Natural killer cell treated with Interleukin-12 subunit alpha and Interleukin-12 subunit beta and Interleukin-15 and Interleukin-18, amount 100 ng/mL, for 72 hours (primary cell): Measurements from ENCODE around the gene SAYSD1. TPM values are rescaled to one million over a fixed set of nuclear protein-coding genes. Genes with fewer than 3 reads are reported as not detected.
A peak's percentile ranks its signal among the peaks of the same experiment; 100 is the strongest.

Source experiments
- ATAC-seq, 2 donors: fragments of 150-1000 bp; cut with Tn5 transposase in 1 of 2; sonication (Bioruptor Pico), chemical (Tn5 transposase) in 1 of 2; 2 replicates each; pipeline ENCODE4 v1.10.0; 2021
- DNase-seq: peaks from one replicate; pipeline ENCODE4 v3.0.0; 2022; ENCODE audit warnings: low spot score
- H3K27ac Mint-ChIP-seq, 2 donors: 1 replicate in 1 of 2; 2 replicates in 1 of 2; pipeline ENCODE4 v1.8.0; 2022; ENCODE audit warnings: mixed read lengths in 2 of 2, mild to moderate bottlenecking in 1 of 2, moderate library complexity in 1 of 2
- H3K27me3 Mint-ChIP-seq, 2 donors: 1 replicate in 1 of 2; 2 replicates in 1 of 2; pipeline ENCODE4 v1.8.0; 2022; ENCODE audit warnings: mixed read lengths in 2 of 2
- H3K36me3 Mint-ChIP-seq: one replicate; pipeline ENCODE4 v1.8.0; 2022; ENCODE audit warnings: mixed read lengths
- H3K4me1 Mint-ChIP-seq, 2 donors: 1 replicate in 1 of 2; 2 replicates in 1 of 2; pipeline ENCODE4 v1.8.0; 2022; ENCODE audit warnings: low read depth in 2 of 2, mixed read lengths in 2 of 2, mild to moderate bottlenecking in 1 of 2
- H3K4me3 Mint-ChIP-seq: one replicate; pipeline ENCODE4 v1.8.0; 2022; ENCODE audit warnings: mixed read lengths
- H3K9me3 Mint-ChIP-seq: 2 replicates; pipeline ENCODE4 v1.8.0; 2022; ENCODE audit warnings: mixed read lengths
- total RNA-seq, 2 donors: library from RNA; stranded (reverse); gene quantifications; one replicate each; pipeline ENCODE4 v1.2.3, GENCODE V29; 2022

Gene SAYSD1
- total RNA-seq, 2 donors from 2014 or later, result 3.5 to 5.2 TPM

GRCh38 chr6:39102071-39102820 lies 12.7 kb downstream of the SAYSD1 start:
- Mint-ChIP-seq H3K9me3 (no peaks in the 10 kb centered on the region), H3K4me1 (peaks cover 9 to 13% of the 10 kb centered on the region in 2 donors), H3K27ac (no peak overlapping the region), H3K36me3 (no peaks in the 10 kb centered on the region), H3K4me3 (no peak overlapping the region), H3K27me3 (no peaks in the 10 kb centered on the region)
- DNase-seq (no peak), ATAC-seq (peak; percentile 46 to 73)

- no peak overlapping the region for H3K4me3 Mint-ChIP-seq
- peak in 1 of 2 donors; percentile 31 for ATAC-seq
- DNase-seq, result no peak
Measured at GRCh38 chr6:39100358-39100757, 14.6 kb downstream of the SAYSD1 start.

GRCh38 chr6:39095578-39095977 lies 19.4 kb downstream of the SAYSD1 start:
- no peak for DNase-seq
- no peak overlapping the region for H3K27ac Mint-ChIP-seq
- H3K27me3 Mint-ChIP-seq, result peaks cover 20 to 24% of the 10 kb centered on the region in 2 donors
- H3K4me1 Mint-ChIP-seq, result peaks cover 4% of the 10 kb centered on the region in 2 donors
- no peak overlapping the region for H3K4me3 Mint-ChIP-seq
- no peaks in the 10 kb centered on the region for H3K9me3 Mint-ChIP-seq
- ATAC-seq, result no peak
- no peaks in the 10 kb centered on the region for H3K36me3 Mint-ChIP-seq

More at GRCh38 chr6:39100358-39100757, 14.6 kb downstream of the SAYSD1 start:
- Mint-ChIP-seq H3K36me3 (no peaks in the 10 kb centered on the region), H3K9me3 (no peaks in the 10 kb centered on the region), H3K4me1 (peaks cover 5 to 7% of the 10 kb centered on the region in 2 donors), H3K27ac (no peak overlapping the region), H3K27me3 (no peaks in the 10 kb centered on the region)

- DNase-seq (no peak), ATAC-seq (no peak)
- H3K4me3 Mint-ChIP-seq, result no peak overlapping the region
- no peaks in the 10 kb centered on the region for H3K36me3 Mint-ChIP-seq
- peaks cover 30 to 32% of the 10 kb centered on the region in 2 donors for H3K27me3 Mint-ChIP-seq
- no peaks in the 10 kb centered on the region for H3K9me3 Mint-ChIP-seq
- H3K27ac Mint-ChIP-seq, result no peak overlapping the region
- peaks cover 0 to 3% of the 10 kb centered on the region in 2 donors for H3K4me1 Mint-ChIP-seq
Measured at GRCh38 chr6:39093149-39093708, 21.8 kb downstream of the SAYSD1 start.

- ATAC-seq, result no peak
- Mint-ChIP-seq H3K4me1 (peaks cover 0 to 3% of the 10 kb centered on the region in 2 donors), H3K36me3 (no peaks in the 10 kb centered on the region), H3K4me3 (no peak overlapping the region), H3K27ac (no peak overlapping the region), H3K9me3 (no peaks in the 10 kb centered on the region), H3K27me3 (peaks cover 32% of the 10 kb centered on the region in 2 donors)
- DNase-seq, result no peak
Measured at GRCh38 chr6:39092124-39092523, 22.9 kb downstream of the SAYSD1 start.

GRCh38 chr6:39091220-39091619 lies 23.8 kb downstream of the SAYSD1 start:
- DNase-seq (no peak), ATAC-seq (no peak)
- H3K36me3 Mint-ChIP-seq, result no peaks in the 10 kb centered on the region
- no peak overlapping the region for H3K27ac Mint-ChIP-seq
- H3K9me3 Mint-ChIP-seq, result no peaks in the 10 kb centered on the region
- H3K27me3 Mint-ChIP-seq, result peaks cover 36 to 40% of the 10 kb centered on the region in 2 donors
- H3K4me3 Mint-ChIP-seq, result no peak overlapping the region
- peaks cover 9 to 12% of the 10 kb centered on the region in 2 donors for H3K4me1 Mint-ChIP-seq

- Mint-ChIP-seq H3K4me3 (no peak overlapping the region), H3K4me1 (peaks cover 13 to 19% of the 10 kb centered on the region in 2 donors)
- ATAC-seq, result no peak
Measured at GRCh38 chr6:39090036-39090435, 24.9 kb downstream of the SAYSD1 start.

GRCh38 chr6:39088331-39088730 lies 26.7 kb downstream of the SAYSD1 start:
- no peak for ATAC-seq

More at GRCh38 chr6:39090036-39090435, 24.9 kb downstream of the SAYSD1 start:
- no peak for DNase-seq
- no peaks in the 10 kb centered on the region for H3K36me3 Mint-ChIP-seq
- no peak overlapping the region for H3K27ac Mint-ChIP-seq
- no peaks in the 10 kb centered on the region for H3K9me3 Mint-ChIP-seq
- H3K27me3 Mint-ChIP-seq, result peaks cover 40 to 48% of the 10 kb centered on the region in 2 donors

GRCh38 chr6:39087197-39087596 lies 27.8 kb downstream of the SAYSD1 start:
- ATAC-seq (no peak), DNase-seq (no peak)
- no peak overlapping the region for H3K27ac Mint-ChIP-seq
- no peak overlapping the region for H3K4me3 Mint-ChIP-seq
- H3K27me3 Mint-ChIP-seq, result peaks cover 33 to 40% of the 10 kb centered on the region in 2 donors
- H3K9me3 Mint-ChIP-seq, result no peaks in the 10 kb centered on the region
- no peaks in the 10 kb centered on the region for H3K36me3 Mint-ChIP-seq
- H3K4me1 Mint-ChIP-seq, result peaks cover 13 to 21% of the 10 kb centered on the region in 2 donors

More at GRCh38 chr6:39088331-39088730, 26.7 kb downstream of the SAYSD1 start:
- Mint-ChIP-seq H3K36me3 (no peaks in the 10 kb centered on the region), H3K27ac (no peak overlapping the region), H3K4me1 (peaks cover 13 to 21% of the 10 kb centered on the region in 2 donors), H3K27me3 (peaks cover 37 to 48% of the 10 kb centered on the region in 2 donors), H3K4me3 (no peak overlapping the region), H3K9me3 (no peaks in the 10 kb centered on the region)
- no peak for DNase-seq

- DNase-seq (no peak), ATAC-seq (no peak)
- Mint-ChIP-seq H3K27ac (no peak overlapping the region), H3K4me3 (peak overlapping the region; percentile 44), H3K27me3 (peaks cover 30 to 35% of the 10 kb centered on the region in 2 donors), H3K36me3 (no peaks in the 10 kb centered on the region), H3K9me3 (no peaks in the 10 kb centered on the region), H3K4me1 (peaks cover 13 to 21% of the 10 kb centered on the region in 2 donors)
Measured at GRCh38 chr6:39086711-39087110, 28.3 kb downstream of the SAYSD1 start.

GRCh38 chr6:39086294-39086693 lies 28.7 kb downstream of the SAYSD1 start:
- no peaks in the 10 kb centered on the region for H3K36me3 Mint-ChIP-seq
- H3K4me1 Mint-ChIP-seq, result peaks cover 13 to 21% of the 10 kb centered on the region in 2 donors
- H3K4me3 Mint-ChIP-seq, result peak overlapping the region; percentile 44
- H3K27me3 Mint-ChIP-seq, result peaks cover 26 to 31% of the 10 kb centered on the region in 2 donors
- H3K27ac Mint-ChIP-seq, result no peak overlapping the region
- no peaks in the 10 kb centered on the region for H3K9me3 Mint-ChIP-seq
- peak; percentile 89 to 90 for ATAC-seq
- DNase-seq, result peak; percentile 68

- no peak for ATAC-seq
- H3K27me3 Mint-ChIP-seq, result peaks cover 18 to 21% of the 10 kb centered on the region in 2 donors
Measured at GRCh38 chr6:39085129-39085797, 29.7 kb downstream of the SAYSD1 start.

GRCh38 chr6:39084506-39084905 lies 30.5 kb downstream of the SAYSD1 start:
- H3K36me3 Mint-ChIP-seq, result no peaks in the 10 kb centered on the region
- H3K4me1 Mint-ChIP-seq, result peaks cover 13 to 18% of the 10 kb centered on the region in 2 donors
- H3K27ac Mint-ChIP-seq, result no peak overlapping the region

More at GRCh38 chr6:39085129-39085797, 29.7 kb downstream of the SAYSD1 start:
- Mint-ChIP-seq H3K9me3 (no peaks in the 10 kb centered on the region), H3K4me3 (no peak overlapping the region), H3K4me1 (peaks cover 13 to 19% of the 10 kb centered on the region in 2 donors), H3K36me3 (no peaks in the 10 kb centered on the region), H3K27ac (no peak overlapping the region)
- DNase-seq, result no peak

GRCh38 chr6:39083231-39083634 lies 31.8 kb downstream of the SAYSD1 start:
- Mint-ChIP-seq H3K4me1 (peaks cover 13 to 18% of the 10 kb centered on the region in 2 donors), H3K36me3 (no peaks in the 10 kb centered on the region), H3K4me3 (no peak overlapping the region), H3K27ac (no peak overlapping the region), H3K9me3 (no peaks in the 10 kb centered on the region), H3K27me3 (peaks cover 8 to 19% of the 10 kb centered on the region in 2 donors)
- ATAC-seq, result no peak
- DNase-seq, result no peak

More at GRCh38 chr6:39084506-39084905, 30.5 kb downstream of the SAYSD1 start:
- Mint-ChIP-seq H3K27me3 (peaks cover 14 to 19% of the 10 kb centered on the region in 2 donors), H3K9me3 (no peaks in the 10 kb centered on the region), H3K4me3 (no peak overlapping the region)
- DNase-seq, result no peak
- no peak for ATAC-seq
